IgD-negative memory B cell (primary cell): ENCODE measurements around the gene UBXN2A. TPM values are rescaled to one million over a fixed set of nuclear protein-coding genes. Genes with fewer than 3 reads are reported as not detected.
A peak's percentile ranks its signal among the peaks of the same experiment; 100 is the strongest.

Source experiments
- H3K27ac Mint-ChIP-seq, 3 donors: one replicate each; pipeline ENCODE4 v1.8.0; 2020 to 2022; ENCODE audit warnings: mild to moderate bottlenecking in 3 of 3, mixed read lengths in 3 of 3, moderate library complexity in 1 of 3
- H3K27me3 Mint-ChIP-seq: one replicate; pipeline ENCODE4 v1.8.0; 2021; ENCODE audit warnings: mixed read lengths
- H3K36me3 Mint-ChIP-seq: one replicate; pipeline ENCODE4 v1.8.0; 2020; ENCODE audit warnings: mild to moderate bottlenecking, mixed read lengths
- H3K4me1 Mint-ChIP-seq, 3 donors: one replicate each; pipeline ENCODE4 v1.8.0; 2020 to 2022; ENCODE audit warnings: mixed read lengths in 3 of 3, mild to moderate bottlenecking in 1 of 3
- H3K4me3 Mint-ChIP-seq, 4 donors: one replicate each; pipeline ENCODE4 v1.8.0; 2020 to 2022; ENCODE audit warnings: mild to moderate bottlenecking in 4 of 4, mixed read lengths in 4 of 4, moderate library complexity in 3 of 4
- H3K9me3 Mint-ChIP-seq, 3 donors: one replicate each; pipeline ENCODE4 v1.8.0; 2020 to 2021; ENCODE audit warnings: mixed read lengths in 3 of 3, mild to moderate bottlenecking in 1 of 3
- polyA plus RNA-seq: library from polyadenylated mRNA; unstranded; fragments of 300-500 nt; fragmentation: Illumina TruSeq; gene quantifications from one replicate; pipeline ENCODE4 v1.2.3, GENCODE V29; 2021

Gene UBXN2A
- polyA plus RNA-seq, 1 donor from 2014 or later = 16.6 TPM

DNA sequence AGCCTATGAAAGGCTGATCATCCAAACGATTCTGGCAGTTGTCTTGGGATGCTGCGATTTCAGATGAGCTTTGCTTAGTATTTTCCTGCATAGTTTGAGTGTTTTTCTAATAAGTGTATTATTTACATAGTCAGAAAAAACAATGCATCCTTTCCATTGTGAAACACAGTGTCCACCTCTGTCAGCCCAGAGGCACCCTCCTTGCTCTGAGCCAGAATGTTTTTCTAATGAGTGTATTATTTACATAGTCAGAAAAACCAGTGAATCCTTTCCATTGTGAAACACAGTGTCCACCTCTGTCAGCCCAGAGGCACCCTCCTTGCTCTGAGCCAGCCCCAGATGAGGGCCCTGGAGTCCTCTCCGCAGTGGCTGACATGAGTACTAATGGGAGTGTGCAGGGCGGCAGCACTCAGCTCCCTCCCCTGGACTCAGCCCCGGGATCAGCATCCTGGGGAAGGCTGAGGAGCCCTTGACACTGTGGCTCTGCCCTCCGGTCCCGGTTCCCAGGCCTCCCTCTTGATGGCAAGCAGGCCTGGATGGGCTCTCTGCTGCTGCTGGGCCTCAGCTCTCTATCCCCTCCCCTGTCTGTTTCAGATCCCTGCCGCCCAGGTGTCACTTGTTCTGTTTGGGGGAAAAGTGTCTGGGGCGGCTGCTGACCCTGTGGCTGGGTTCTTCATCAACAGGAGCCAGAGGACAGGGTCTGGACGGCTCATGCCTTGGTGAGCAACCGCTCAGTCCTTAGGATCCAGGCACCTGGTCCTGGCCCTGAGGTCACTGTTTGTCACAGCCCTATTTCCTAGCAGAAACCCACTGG is 75.5 kb downstream of the UBXN2A start:
- H3K27ac Mint-ChIP-seq = no peak overlapping the region
- H3K4me3 Mint-ChIP-seq = no peak overlapping the region
- H3K27me3 Mint-ChIP-seq = peaks cover 17% of the 10 kb centered on the region
- H3K4me1 Mint-ChIP-seq = peaks cover 0 to 2% (median 0%) of the 10 kb centered on the region in 3 donors
- H3K36me3 Mint-ChIP-seq = no peaks in the 10 kb centered on the region
- no peaks in the 10 kb centered on the region for H3K9me3 Mint-ChIP-seq

DNA sequence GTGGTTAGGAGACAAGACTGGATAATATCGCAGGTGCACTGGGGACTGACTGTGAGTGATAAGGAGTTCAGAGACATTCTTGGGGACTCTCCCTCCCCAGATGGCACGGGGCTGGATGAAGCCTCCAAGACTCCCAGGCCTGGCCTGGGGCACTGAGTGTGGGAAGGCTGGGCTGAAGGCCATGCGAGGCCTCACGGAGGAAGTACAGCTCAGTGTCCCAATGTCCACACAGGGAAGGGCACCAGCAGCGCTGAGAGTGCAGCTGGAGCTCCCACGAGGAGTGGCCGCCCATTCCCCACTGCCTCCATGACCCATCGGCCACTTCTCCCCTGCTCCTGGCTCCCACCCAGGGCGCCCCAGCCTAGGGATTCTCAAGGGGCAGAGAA is 76.1 kb downstream of the UBXN2A start:
- no peaks in the 10 kb centered on the region for H3K36me3 Mint-ChIP-seq
- no peak overlapping the region for H3K27ac Mint-ChIP-seq
- no peak overlapping the region for H3K4me3 Mint-ChIP-seq
- peaks cover 11% of the 10 kb centered on the region for H3K27me3 Mint-ChIP-seq
- H3K4me1 Mint-ChIP-seq = no peaks in the 10 kb centered on the region
- no peaks in the 10 kb centered on the region for H3K9me3 Mint-ChIP-seq

DNA sequence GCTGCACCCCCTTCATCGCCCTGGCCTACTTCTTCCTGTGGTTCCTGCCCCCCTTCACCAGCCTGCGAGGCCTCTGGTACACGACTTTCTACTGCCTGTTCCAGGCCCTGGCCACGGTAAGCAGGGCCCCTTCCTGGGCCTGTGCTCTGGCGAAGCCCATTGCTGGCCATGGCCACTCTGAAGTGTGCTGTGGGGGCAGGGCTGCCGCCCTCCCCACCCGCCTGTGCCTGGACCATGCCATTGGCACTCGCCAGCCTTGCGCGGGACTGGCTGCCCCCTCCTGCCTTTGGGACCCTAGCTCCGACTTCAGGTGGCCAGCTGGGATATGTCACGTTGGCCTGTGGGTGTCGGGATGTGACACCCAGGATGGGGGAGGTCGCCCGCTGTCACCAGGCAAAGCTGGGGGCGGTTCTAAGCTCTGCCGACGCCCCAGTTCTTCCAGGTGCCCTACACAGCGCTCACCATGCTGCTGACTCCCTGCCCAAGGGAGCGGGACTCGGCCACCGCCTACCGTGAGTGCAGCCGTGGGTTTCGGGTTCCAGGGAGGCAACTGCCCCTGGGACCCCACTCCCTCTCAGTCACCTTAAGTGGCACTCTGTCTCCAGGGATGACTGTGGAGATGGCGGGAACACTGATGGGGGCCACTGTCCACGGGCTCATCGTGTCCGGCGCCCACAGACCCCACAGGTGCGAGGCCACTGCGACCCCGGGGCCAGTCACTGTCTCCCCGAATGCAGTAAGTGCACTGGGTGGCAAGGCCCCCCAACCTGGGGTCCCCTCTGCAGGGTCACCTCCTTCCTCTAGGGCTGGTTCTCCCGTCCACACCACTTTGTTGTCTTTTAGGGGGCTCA is 76.8 kb downstream of the UBXN2A start:
- no peaks in the 10 kb centered on the region for H3K4me1 Mint-ChIP-seq
- no peaks in the 10 kb centered on the region for H3K9me3 Mint-ChIP-seq
- H3K27me3 Mint-ChIP-seq = peaks cover 5% of the 10 kb centered on the region

DNA sequence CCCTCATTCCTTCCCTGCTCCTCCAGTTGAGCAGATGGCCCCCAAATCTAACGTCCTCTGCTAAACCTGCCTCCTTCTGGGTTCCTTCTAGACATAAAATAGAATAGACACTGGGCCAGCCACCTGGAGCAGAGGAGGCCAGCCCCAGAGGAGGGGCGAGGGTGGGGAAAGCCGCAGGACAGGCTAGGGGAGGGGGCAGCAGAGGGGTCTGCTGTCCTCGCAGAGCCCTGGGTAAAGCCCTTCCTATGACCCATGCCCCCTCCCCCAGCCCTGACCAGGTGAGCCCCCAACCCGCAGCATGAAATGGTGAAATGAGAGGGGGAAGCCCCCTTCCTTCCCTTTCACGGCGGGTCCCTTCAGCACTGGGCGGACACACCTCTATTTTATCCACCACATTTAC is 77.4 kb downstream of the UBXN2A start:
- H3K9me3 Mint-ChIP-seq = no peaks in the 10 kb centered on the region
- no peak overlapping the region for H3K4me3 Mint-ChIP-seq
- H3K27me3 Mint-ChIP-seq = no peaks in the 10 kb centered on the region
- H3K4me1 Mint-ChIP-seq = no peaks in the 10 kb centered on the region
- no peaks in the 10 kb centered on the region for H3K36me3 Mint-ChIP-seq
- H3K27ac Mint-ChIP-seq = no peak overlapping the region

More for the DNA sequence above, 76.8 kb downstream of the UBXN2A start:
- no peak overlapping the region for H3K27ac Mint-ChIP-seq
- no peaks in the 10 kb centered on the region for H3K36me3 Mint-ChIP-seq
- H3K4me3 Mint-ChIP-seq = no peak overlapping the region

DNA sequence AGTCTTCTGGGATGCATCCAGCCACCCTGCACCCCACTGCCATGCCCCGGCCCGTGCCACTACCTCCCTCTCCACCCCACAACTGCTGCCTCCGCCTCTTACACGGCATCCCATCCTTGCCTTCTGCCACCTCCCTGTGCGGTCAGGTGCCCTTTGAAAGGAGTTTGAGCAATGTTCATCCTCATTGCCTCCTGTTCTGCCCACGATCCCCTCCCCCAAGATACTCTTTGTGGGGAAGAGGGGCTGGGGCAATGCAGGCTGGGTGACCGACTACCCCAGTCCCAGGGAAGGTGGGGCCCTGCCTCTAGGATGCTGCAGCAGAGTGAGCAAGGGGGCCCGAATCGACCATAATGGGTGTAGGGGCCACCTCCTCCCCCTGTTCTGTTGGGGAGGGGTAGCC is 78.0 kb downstream of the UBXN2A start:
- Mint-ChIP-seq H3K27me3 (no peaks in the 10 kb centered on the region), H3K27ac (no peak overlapping the region), H3K9me3 (no peaks in the 10 kb centered on the region), H3K4me3 (no peak overlapping the region), H3K36me3 (no peaks in the 10 kb centered on the region), H3K4me1 (no peaks in the 10 kb centered on the region)

DNA sequence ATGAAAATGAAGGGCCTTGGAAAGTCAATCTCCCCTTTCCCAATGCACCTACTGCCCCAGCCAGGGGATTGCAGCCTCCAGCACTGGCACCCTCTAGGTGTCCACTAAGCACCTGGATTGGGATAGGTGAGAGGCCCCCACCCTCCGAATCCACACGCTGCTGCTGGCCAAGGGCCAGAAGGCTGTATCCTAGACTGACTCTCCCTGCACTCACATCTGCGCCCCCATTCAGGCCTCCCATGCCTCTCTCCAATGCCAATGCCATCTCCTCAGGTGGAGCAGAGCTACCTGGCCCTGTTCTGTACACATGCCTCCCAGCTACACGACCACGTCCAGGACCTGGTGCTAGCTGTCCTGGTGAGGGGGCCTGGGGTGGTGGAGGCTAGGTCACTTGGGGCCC is 79.5 kb downstream of the UBXN2A start:
- Mint-ChIP-seq H3K27ac (no peak overlapping the region), H3K4me3 (no peak overlapping the region), H3K4me1 (no peaks in the 10 kb centered on the region), H3K9me3 (no peaks in the 10 kb centered on the region), H3K36me3 (peaks cover 3% of the 10 kb centered on the region), H3K27me3 (no peaks in the 10 kb centered on the region)

DNA sequence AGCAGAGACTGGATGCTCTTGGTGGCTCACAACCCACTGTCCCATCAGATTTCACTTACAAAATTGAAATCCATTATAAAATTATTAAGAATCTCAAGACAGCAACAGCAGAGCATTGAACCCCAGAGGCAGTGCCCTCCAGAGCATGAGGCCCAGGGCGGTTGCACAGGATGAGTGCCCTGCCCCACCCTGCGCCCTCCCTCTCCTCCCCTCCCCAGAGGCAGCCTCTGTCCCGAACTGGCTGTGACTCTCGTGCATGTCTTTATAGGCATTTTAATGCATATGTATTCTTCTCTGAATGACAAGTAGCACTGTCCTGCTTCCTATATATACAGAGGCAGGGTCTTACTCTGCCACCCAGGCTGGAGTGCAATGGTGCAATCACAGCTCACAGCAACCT is 80.0 kb downstream of the UBXN2A start:
- Mint-ChIP-seq H3K36me3 (peaks cover 7% of the 10 kb centered on the region), H3K4me1 (no peaks in the 10 kb centered on the region)

DNA sequence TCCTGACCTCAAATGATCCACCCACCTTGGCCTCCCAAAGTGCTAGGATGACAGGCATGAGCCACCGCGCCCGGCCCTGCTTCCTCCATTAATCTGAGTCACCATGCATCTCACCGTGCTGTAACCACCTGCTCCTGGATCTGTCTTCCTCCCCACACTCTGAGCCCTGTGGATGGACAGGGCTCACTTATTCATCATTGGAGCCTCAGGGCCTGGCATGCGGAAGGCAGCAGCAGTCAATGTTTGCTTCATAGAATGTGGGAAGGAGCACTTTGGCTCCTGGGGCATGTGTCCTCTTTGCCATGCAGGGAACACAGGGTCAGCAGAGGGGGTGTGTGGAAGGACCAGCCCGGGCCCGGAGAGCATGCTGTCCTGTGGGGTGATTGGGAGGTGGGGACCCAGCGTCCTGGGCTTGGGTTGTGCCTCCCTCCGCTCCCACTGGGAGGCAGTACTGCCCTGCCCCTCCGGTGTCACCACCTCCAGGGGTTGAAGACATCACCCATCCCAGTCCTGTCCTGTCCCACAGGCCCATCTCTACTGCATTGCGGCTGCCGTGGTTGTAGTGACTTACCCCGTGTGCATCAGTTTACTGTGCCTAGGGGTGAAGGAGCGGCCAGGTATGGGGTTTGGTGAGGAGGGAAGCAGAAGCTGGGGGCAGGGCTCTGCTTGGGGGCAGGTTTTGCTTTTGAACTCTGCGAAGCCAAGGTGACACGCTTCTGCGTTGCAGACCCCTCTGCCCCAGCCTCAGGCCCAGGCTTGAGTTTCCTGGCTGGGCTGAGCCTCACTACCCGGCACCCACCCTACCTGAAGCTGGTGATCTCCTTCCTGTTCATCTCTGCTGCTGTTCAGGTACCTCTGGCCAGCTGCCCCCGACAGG is 81.1 kb downstream of the UBXN2A start:
- Mint-ChIP-seq H3K27me3 (no peaks in the 10 kb centered on the region), H3K9me3 (no peaks in the 10 kb centered on the region), H3K4me3 (no peak overlapping the region), H3K4me1 (no peaks in the 10 kb centered on the region), H3K27ac (peak overlapping the region in 2 of 3 donors; percentile 6 to 63), H3K36me3 (peaks cover 7% of the 10 kb centered on the region)

More for the DNA sequence above, 80.0 kb downstream of the UBXN2A start:
- Mint-ChIP-seq H3K9me3 (no peaks in the 10 kb centered on the region), H3K27ac (no peak overlapping the region), H3K27me3 (no peaks in the 10 kb centered on the region), H3K4me3 (no peak overlapping the region)

DNA sequence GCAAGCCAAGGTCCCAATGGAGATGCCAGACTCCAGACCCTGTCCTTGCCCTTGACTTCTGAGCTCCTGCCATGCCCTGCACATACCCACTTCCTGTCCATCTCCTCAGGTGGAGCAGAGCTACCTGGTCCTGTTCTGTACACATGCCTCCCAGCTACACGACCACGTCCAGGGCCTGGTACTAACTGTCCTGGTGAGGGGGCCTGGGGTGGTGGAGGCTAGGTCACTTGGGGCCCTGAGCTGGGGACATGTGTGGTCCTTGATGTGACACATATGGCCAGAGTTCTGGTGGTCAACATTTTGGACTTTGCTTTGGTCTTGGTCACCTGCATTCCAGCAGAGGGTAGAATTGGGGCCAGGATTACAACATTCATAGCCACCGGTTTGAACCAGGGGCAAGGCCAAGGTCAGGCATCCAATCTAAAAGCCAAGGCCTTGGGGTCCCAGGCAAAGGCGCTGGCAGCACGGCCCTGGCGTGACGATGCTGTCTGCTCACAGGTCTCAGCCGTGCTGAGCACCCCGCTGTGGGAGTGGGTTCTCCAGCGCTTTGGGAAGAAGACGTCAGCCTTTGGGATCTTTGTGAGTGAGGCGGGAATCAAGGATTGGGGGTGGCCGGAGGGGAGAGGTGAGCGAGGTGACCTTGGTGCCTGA is 82.2 kb downstream of the UBXN2A start:
- no peaks in the 10 kb centered on the region for H3K4me1 Mint-ChIP-seq

DNA sequence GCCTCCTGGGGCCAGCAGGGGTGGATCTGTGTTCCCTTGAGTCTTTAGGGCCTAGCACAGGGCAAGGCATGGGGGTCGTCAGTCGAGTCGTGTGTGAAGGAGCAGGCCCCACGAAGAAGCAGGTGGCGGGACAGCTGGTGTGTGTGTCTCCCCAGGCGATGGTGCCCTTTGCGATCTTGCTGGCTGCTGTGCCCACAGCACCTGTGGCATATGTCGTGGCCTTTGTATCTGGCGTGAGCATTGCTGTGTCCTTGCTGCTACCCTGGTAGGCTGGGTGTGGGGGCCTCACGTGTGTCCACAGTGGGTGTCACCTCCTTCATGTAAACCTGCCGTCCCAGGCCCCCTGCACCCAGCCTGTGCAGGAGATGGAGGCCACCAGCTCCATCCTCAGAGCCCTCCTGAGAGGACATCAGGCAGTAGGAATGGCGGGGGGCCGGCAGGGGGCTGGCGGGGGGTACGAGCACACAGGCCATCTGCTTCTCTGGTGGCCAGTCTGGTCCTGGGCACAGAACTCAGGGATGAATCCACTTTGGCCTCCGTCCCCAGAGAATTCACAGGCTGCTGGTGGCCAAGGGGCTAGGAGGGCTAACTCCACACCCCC is 82.8 kb downstream of the UBXN2A start:
- Mint-ChIP-seq H3K36me3 (peaks cover 7% of the 10 kb centered on the region), H3K4me1 (no peaks in the 10 kb centered on the region), H3K4me3 (no peak overlapping the region), H3K27me3 (no peaks in the 10 kb centered on the region), H3K27ac (no peak overlapping the region), H3K9me3 (no peaks in the 10 kb centered on the region)

More for the DNA sequence above, 82.2 kb downstream of the UBXN2A start:
- Mint-ChIP-seq H3K4me3 (no peak overlapping the region), H3K9me3 (no peaks in the 10 kb centered on the region), H3K27me3 (no peaks in the 10 kb centered on the region), H3K27ac (peak overlapping the region in 1 of 3 donors; percentile 33), H3K36me3 (peaks cover 7% of the 10 kb centered on the region)

DNA sequence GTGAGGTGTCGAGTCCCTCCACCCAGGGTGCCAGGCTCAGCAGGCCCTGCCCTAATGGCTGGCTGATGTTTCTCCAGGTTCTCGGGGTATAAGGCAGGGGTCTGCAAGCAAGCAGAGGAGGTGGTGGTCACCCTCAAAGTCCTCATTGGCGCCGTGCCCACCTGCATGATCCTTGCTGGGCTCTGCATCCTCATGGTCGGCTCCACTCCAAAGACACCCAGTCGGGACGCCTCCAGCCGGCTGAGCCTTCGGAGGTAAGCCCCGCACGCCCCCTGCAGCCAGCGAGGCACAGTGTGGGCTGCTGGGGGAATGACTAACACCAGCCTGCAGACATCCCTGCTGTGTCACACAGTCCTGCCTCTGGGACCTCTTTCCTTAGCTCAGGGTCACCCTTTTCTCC is 83.8 kb downstream of the UBXN2A start:
- no peaks in the 10 kb centered on the region for H3K9me3 Mint-ChIP-seq
- H3K36me3 Mint-ChIP-seq = peaks cover 13% of the 10 kb centered on the region
- H3K27ac Mint-ChIP-seq = no peak overlapping the region
- H3K4me1 Mint-ChIP-seq = peaks cover 0 to 4% (median 2%) of the 10 kb centered on the region in 3 donors
- H3K4me3 Mint-ChIP-seq = no peak overlapping the region
- no peaks in the 10 kb centered on the region for H3K27me3 Mint-ChIP-seq

DNA sequence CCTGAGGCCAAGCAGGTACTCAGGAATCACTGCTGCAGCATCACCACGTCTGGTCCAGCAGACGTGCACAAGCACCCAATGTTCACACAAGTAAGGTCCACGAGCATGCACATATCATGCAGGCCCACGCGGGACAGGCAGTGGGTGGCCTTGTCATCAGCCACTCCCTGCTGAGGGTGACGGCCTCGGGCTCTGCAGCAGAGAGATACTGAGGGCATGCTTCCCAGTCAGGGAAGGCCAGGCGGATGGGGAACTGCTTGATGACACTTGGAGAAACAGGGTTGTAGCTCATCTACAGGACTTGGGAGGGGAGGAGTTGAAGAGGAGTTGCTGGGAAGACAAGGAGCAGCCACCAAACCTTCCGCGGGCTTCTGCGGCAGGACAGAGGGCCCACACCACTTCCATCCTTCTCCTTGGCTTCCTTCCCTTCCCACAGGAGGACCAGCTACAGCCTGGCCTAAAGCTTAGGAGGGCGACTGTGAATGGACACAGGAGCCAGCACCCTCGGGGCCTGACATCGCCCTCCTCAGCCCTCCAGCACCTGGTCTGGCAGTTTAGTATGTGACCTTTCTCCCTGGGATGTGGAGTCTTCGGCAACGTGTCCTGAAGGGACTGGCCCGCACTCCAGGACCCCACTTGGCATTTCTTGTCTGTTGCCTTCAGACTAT is 84.9 kb downstream of the UBXN2A start:
- Mint-ChIP-seq H3K27me3 (no peaks in the 10 kb centered on the region), H3K36me3 (peaks cover 13% of the 10 kb centered on the region), H3K4me3 (no peak overlapping the region), H3K27ac (peak overlapping the region in 1 of 3 donors; percentile 29), H3K4me1 (peaks cover 0 to 7% (median 2%) of the 10 kb centered on the region in 3 donors), H3K9me3 (no peaks in the 10 kb centered on the region)

DNA sequence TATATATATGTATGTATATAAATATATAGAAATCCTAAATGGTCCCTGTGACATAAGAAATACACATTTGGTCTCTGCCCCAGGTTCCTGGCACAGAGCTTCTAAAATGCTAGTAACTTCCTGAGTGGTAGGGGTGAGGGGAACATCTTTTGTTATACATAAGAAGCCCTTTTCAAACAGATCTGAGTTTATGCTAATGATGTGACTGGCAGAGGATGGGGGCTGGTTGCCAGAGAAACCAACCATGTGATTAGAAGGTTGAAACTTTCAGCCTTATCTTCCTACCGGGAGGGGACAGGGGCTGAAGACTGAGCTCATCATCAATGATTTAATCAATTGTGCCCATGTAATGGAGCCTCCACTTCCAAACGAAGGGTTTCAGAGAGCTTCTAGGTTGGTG is 86.0 kb downstream of the UBXN2A start:
- Mint-ChIP-seq H3K9me3 (no peaks in the 10 kb centered on the region), H3K4me1 (peaks cover 0 to 7% (median 4%) of the 10 kb centered on the region in 3 donors), H3K4me3 (no peak overlapping the region), H3K27me3 (no peaks in the 10 kb centered on the region), H3K27ac (no peak overlapping the region), H3K36me3 (peaks cover 16% of the 10 kb centered on the region)
